GM19351 (cell line): Measurements from ENCODE around the gene LIX1L.
A peak's percentile ranks its signal among the peaks of the same experiment; 100 is the strongest.
"Not testable (repeated sequence)": the region's sequence is repeated elsewhere in the genome, so short reads cannot be mapped to it uniquely, and the experiment has no call there.

Source experiments
- ATAC-seq: cut with Tn5 transposase; IDR thresholded peaks from one replicate; pipeline ENCODE4 v1.9.1; 2021; ENCODE audit warnings: mild to moderate bottlenecking, moderate library complexity; ENCODE audit not compliant: unreplicated experiment

Gene LIX1L

DNA sequence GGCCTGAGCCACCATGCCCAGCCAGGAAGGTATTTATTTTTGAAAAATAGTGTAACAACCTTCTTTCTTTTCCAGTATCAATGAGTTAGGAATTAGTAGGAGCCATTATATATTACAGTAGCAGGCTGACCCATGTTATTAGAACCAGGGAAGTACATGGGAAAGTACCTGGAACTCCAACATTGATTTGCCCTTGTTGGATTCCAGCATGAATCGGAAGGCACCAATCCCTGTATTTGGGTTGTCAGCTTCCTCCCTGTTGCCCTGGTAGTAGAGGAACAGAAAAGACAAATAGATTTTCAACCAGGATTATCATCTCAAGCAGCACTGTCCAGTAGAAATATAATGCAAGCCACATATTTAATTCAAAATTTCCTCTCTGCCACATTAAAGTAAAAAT lies 20.4 kb downstream of the LIX1L start:
- ATAC-seq: no peak

DNA sequence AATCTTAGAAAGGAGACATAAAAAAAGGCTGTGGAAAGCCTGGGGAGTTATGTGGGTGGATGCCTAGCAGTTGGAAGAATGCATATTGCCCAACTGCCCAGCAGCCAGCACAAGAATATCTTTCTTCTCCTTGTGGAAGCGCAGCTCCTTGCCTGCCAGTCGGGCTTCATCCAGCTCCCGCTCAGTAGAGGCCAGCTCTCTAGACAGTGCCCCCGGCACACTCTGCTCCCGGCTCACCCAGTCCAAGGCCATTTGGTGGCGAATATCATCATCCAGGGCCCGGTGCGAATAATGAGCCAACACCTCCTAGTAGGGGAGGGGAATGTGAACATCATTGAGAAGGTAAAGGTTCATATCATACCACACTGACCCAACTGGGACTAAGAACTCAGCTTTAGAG lies 21.6 kb downstream of the LIX1L start:
- ATAC-seq: no peak

DNA sequence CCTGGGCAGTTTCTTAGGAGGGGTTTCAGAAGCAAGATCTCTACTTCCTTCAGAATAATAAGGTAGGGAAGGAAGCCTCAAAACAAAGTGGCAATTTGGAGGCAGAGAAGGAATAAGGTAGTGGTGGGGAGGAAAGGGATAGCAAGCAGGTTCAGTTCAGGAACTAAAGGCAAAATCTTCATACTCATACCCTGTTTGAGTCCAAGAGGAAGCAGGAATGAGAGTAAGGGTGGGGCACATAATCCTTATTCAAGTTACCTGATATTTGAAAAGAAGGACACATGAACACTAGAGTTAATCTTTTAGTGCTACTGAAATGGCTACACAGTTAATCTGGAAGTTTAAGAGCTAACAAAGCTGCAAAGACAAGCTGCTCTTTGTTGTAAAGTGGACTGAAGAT lies 22.1 kb downstream of the LIX1L start:
- ATAC-seq: no peak

DNA sequence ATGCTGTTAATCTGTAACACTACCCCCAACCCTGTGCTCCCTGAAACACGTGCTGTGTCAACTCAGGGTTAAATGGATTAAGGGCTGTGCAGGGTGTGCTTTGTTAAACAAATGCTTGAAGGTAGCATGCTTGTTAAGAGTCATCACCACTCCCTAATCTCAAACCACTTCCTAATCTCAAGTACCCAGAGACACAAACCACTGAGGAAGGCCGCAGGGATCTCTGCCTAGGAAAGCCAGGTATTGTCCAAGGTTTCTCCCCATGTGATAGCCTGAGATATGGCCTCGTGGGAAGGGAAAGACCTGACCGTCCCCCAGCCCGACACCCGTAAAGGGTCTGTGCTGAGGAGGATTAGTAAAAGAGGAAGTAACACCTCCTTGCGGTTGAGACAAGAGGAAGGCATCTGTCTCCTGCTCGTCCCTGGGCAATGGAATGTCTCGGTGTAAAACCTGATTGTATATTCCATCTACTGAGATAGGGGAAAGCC lies 25.3 kb downstream of the LIX1L start:
- not testable (repeated sequence) for ATAC-seq

DNA sequence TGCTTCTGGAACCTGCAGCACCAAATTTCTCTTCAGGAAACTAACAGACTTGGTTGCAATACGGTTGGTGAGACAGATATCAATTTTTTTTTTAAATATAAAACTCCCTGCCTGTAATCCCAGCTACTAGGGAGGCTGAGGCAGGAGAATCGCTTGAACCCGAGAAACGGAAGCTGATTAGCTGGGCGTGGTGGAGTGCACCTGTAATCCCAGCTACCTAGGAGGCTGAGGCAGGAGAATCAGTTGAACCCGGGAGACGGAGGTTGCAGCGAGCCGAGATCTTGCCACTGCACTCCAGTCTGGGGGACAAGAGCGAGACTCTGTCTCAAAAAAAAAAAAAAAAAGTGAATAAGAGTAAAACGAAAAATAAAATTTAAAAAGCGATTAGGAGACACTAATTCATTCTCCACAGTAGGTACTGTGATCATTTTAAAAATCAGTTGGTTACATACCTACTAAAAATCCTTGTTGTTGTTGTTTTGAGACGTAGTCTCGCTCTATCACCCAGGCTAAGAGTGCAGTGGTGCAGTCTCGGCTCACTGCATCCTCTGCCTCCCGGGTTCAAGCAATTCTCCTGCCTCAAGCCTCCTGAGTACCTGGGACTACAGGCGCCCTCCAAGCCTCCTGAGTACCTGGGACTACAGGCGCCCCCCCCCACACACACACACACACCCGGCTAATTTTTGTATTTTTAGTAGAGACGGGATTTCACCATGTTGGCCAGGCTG lies 29.7 kb downstream of the LIX1L start:
- ATAC-seq: no peak

DNA sequence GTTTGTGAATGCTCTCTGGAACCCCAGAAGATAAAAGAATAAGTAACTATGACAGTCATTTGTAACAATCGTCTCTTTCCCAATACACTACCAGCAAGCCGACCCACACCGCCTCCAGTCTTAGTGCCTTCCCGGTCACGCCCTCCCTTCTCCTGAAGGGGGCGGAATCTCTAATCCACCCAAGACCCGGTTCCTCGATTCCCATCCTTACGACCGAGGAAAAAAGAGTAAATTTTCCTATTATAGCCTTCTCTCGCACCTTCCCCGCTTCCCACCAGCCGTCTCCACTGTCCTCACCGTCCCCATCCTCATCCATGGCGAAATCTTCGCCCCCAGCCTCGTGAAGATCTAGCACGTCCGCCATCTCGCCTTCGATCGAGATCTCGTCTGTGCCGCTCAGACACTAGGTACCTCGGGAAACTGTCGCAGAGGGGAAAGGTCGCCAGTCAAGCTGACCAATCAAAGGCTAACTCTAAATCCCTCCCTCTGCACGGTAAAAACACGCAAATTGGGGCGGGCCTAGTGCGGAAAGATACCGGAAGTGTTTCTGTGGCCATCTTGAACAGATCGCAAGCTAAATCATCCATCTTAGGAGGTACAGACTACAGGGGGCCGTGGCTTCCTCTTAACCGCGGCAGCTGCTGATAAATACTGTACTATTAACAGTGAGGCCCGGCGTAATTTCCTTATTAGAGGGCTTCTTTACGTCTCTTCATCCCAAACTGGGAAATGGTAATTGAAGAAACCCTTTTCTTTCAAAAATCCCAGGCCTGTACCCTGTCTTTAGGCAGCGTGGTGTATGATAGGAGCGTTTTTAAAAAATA lies 30.5 kb downstream of the LIX1L start, which contains the start of gene RBM8A:
Gene RBM8A, minus strand, starts transcription at position 422 of the 824 bp plus-strand sequence. Its CDS starts 58 bp downstream, at position 364.
- ATAC-seq: peak; percentile 97

DNA sequence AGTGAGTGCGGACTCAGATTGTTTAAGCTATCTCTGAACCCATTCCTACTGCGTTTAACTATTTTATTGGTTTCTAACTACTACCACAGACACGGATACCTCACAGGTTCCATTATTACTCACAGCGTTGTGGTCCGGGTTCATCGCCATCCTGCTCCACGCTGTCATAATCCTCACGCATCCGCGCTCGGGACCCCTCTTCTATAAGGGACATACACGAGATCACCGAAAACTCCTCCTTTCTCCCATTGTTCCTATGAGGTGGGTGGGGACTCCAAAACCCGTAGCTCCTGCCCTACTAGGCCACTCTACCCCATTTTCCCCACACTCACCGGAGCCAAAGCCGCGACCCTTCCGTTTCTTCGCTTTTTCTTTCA lies 31.1 kb downstream of the LIX1L start:
- no peak for ATAC-seq

DNA sequence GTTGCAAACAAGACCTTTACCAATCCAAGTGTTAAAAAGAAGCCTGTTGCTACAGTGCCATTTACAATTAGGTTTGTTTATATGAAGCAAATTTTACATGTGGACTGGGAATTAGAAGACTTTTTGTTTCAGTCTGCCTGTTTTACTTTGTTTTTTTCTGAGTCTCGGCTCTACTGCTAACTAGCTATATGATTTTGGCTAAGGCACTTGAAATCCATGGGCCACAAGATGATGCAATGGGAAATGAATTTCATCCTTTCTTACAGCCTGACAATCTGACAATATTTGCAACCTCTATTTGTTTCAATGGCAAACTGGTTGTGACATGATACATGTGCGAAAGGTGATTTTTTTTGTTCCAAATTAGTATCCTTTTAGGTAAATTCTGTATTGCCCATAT lies 35.6 kb downstream of the LIX1L start:
- ATAC-seq: no peak

DNA sequence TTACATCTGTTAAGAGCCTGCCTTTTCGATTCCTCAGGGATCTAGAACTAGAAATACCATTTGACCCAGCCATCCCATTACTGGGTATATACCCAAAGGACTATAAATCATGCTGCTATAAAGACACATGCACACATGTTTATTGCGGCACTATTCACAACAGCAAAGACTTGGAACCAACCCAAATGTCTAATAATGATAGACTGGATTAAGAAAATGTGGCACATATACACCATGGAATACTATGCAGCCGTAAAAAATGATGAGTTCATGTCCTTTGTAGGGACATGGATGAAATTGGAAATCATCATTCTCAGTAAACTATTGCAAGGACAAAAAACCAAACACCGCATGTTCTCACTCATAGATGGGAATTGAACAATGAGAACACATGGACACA lies 37.5 kb downstream of the LIX1L start:
- ATAC-seq: not testable (repeated sequence)

DNA sequence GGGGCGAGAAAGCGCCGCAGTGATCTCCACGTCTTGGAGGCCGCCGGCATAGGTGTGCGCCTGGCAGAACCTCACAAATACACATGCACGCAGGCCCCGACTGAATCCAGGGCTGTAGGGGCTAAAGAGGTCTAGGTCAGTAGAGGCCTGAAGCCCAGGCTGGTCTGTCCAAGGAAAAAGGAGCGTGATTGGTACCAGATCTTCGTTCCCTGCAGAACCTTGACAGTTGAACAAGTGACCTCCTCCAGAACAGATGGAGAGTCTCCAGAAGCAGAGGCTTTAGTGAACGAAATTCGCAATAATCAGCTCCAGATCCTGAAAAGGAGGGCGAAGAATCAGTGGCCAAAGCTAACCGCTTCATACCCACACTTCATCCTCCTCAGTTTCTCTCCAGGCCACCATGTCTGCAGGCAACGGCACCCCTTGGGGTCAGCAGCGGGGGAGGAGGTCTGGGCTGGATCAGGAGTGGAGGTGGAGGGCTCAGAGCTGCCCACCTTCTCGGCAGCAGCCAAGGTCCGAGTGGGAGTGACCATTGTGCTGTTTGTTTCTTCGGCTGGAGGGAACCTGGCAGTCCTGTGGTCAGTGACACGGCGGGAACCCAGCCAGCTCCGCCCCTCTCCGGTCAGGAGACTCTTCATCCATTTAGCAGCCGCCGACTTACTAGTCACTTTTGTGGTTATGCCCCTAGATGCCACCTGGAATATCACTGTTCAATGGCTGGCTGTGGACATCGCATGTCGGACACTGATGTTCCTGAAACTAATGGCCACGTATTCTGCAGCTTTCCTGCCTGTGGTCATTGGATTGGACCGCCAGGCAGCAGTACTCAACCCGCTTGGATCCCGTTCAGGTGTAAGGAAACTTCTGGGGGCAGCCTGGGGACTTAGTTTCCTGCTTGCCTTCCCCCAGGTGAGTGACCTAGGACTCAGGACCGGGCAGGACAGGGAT lies 38.6 kb downstream of the LIX1L start:
- peak; percentile 89 for ATAC-seq

DNA sequence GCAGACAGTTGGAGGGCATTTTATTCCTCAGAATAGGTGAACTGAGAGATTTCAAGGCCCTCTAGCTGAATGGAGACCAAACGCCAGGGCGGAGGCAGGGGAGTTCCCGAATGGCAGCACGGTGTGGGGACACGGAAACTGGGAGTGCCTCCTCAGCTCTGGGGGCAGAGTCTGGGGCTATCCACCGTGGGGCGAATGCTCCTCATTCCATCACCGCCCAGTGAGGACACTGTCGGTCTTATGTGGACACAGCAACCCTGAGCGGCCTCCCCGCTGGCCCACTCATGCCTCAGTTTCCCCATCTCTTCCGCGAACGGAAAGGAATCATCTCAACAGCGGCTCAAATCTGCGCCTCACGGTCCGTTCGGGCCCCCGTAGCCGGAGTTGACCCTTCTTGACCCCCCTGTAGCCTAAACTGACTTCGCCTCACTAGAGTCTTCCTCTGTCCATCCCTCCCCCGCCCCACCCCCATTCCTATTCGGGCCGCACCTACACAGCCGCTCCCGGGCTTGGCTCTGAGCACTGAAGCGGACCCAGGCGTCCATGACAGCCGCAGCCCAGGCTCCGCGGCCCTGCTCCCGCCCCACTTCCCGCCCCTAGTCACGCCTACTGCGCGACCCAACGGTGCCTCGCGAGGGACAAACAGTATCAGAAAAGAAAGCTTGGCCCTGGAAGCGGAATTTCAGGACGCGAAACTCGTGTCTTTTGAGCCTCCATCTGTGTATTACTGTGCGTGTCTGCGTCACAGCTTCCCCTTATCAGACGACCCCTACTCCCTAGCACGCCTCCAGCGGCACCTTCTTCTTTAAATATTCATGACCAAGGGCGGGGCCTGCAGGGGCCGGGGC lies 39.4 kb downstream of the LIX1L start, which contains the start of gene PEX11B:
Gene PEX11B, minus strand, starts transcription at position 574 of the 848 bp plus-strand sequence. Its CDS starts 29 bp downstream, at position 545.
- ATAC-seq: peak; percentile 82

DNA sequence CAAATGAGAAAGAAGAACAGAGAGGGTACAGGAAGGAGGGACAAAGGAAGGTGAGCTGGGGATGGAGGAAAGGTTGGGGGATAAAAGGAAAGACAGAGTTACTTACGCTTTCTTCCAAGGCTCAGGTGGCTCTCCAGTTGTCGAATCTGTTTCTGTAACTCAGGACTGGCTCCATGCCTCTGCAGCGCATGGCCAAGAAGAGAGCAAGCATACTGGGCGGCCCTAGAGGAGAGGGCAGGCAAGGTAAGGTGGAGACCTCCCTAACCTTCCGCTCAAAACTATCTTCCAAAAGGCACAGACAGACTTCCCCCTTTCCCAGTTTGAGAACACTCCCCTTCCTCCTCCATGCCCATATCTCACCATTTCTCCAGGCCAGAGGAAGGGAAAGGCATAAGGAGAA lies 40.2 kb downstream of the LIX1L start:
- ATAC-seq: no peak

DNA sequence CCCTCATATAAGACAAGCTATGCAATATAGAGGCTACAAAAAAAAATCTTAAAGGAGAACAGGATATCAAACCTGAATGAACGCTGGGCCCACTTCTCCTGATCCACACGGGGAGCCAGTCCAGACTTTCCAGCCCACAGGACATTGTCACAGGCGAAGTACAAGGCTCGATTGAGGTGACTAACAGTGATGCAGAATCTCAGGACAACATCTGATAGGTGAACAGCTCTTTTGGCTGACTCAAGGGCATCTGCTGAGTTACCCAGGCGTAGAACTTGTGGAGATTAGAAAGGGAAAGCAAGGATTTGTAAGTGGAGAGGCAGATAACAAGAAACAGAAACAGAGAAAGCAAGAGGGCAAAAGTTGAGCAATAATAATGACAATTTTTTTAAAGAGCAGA lies 41.1 kb downstream of the LIX1L start:
- ATAC-seq: no peak

DNA sequence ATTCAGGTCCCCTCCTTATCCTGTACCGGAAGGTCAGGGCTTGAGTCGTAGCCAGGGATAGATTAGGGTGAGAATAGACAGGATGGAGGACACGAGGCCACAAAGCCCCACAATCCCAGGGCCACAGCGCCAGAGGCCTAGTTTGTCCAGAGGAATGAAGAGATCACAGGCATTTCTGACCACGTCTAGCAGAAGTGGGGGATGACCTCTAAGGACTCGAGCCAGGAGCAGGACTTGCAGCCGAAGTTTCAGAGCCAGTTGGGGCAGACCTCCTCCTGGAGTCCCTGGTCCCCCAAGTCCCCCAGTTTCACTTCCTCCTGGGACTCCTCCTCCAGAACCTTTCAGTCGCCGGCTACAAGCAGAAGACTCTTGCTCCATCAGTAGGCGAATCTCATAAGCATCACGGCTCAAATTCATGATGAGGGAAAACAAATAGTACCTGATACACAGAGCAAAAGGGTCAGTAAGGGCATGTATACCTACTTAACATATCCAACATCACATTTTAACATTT lies 45.6 kb downstream of the LIX1L start:
- ATAC-seq: no peak

DNA sequence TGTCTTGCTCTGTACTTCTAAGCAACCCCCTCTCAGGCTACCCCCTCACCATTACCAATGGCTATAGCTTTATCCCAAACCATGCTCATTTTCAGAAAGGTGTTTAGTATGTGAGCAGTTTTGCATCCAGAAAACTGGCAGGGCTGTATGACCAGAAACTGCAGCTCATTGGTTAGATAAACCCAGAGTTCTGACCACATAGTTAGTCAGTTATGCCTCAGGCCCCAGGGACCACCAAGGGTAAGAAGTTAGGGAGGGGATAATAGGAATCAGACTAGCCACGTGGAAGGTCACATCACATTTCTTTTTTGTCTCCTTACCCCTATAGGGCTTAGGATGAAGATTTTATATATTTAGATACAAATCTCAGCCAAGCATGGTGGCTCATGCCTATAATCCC lies 49.2 kb downstream of the LIX1L start:
- no peak for ATAC-seq

DNA sequence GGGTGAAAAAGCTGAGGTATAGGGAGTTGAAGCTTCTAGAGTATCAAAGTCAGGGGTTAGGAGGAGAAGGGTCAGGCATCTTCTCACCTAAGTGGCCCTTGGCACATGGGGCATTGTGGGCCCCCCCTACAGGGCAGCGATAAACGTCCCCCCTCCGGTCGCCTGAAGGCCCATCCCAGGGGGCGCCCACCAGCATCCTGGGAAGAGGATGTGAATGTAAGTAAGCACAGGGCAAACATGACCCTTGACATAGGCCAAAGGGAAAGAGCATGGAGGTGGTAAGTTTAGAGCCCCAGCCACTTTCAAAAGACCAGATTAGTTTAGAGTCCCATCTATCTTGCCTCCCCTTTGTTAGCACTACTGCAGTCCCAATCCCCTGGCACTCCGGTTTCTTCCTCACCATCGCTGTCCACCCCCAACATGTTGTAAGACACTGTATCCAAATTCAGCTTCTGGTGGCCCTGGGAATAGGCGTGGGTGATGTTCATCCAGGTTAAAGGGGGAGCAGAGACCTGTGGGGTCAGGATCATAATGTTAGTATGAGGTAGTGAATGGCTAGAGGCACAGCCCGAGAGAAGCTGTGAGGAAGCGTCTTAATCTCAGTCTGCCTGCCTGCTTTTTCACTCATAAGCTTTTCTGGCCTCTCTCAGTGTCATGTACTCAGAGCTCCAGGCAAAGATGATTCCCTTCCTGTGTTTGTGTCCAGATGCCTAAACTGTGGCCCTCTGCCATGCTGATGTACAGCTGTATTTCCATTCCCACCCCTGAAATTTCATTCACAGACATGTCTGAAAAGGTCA lies 50.7 kb downstream of the LIX1L start:
- no peak for ATAC-seq

DNA sequence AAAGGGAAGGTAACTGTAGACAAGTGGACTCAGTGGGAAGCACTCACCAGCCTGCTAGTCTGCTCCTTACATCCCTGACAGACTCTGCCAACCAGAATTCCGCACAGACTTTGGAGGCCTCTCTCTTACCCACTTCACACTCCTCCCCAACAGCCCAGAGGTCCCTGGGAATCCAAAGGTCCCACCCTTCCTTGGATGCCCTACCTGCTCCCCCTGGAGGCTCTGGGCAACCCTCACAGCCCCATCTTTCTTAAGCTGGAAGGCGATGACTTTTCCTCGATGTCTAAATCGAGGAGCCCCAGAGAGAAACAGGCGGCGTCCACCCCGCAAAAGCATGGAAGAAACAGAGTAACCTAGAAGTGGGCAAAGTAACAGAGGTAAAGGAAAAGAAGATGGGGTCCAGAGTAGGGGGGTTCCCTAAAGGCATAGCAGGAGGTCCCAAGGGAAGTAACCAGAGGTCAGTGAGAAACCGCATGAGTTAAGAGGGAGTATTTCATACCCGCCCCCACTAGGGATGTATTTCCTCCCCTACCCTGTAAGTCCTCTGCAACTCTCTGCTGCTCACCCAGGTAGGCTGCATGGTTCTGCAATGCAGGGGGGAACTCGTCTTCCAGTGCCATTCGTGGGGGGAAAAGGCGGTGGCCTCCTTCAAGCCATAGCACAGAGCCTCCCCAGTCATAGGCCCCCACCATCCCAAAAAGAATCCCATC lies 56.4 kb downstream of the LIX1L start:
- no peak for ATAC-seq

DNA sequence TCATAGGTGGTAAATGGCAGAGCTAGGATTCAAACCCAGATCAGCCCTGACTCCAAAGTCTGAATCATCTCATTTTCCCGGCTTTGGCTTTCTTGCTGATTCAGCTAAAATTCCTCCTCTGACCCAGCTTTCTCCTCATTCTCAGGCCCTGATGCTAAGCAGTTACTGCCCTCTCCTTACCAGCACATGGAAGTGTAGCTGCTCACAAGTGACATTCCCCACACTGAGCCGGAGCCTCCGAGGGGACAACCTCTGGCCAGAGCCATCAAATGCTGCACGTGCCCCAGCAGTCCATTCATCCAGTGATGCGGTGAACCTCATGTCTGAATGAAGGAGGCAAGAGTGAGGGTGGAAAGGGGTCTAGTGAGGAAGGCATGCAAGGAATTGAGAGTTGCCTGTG lies 59.1 kb downstream of the LIX1L start:
- no peak for ATAC-seq
